K562 (cell line): ENCODE results near the gene RNF44. TPM values are rescaled to one million over a fixed set of nuclear protein-coding genes. Genes with fewer than 3 reads are reported as not detected.

Source experiments
- ATAC-seq: fragments of 200-7000 bp; cut with Tn5 transposase; 3 replicates; pipeline ENCODE4 v1.9.1; 2020; ENCODE audit warnings: moderate library complexity
- BruUV-seq: library from RNA; stranded (reverse); fragments of 400-500 nt; replicated peaks from 2 replicates; lab custom pipeline; 2021; lab: Mats Ljungman, UMichigan
- CTCF ChIA-PET: fragments of 300-600 bp; formaldehyde crosslinking; extraction: SDS; loops from one replicate; lab custom pipeline; 2021; ENCODE audit warnings: low intra/inter-chr PET ratio; lab: Yijun Ruan, JAX
- POLR2A ChIA-PET: fragments of 300-600, 350-650 bp; sonication (Branson Sonifier 250); formaldehyde crosslinking; extraction: SDS; loops from one replicate; lab custom pipeline; 2021; ENCODE audit warnings: antibody characterized with exemption, inconsistent platforms; lab: Yijun Ruan, JAX
- DNase-seq, 4 experiments: peaks; one replicate each; pipeline versions ENCODE4 v3.0.0 to v3.0.0-alpha.2; 2011 to 2018; ENCODE audit warnings: low spot score in 3 of 4, mixed read lengths in 3 of 4; ENCODE audit errors: extremely low read depth in 1 of 4
- FAIRE-seq: peaks from 2 replicates; lab custom pipeline; 2011; peaks lifted over from hg19 to GRCh38; lab: Jason Lieb, UNC
- H2AFZ ChIP-seq: 2 replicates; pipeline ENCODE4 v1.6.0; 2011; ENCODE audit warnings: low read depth, low read length, control low read depth, inconsistent platforms
- H3K27ac ChIP-seq: fragments of 200-600 bp; 3 replicates; pipeline ENCODE4 v1.8.0; 2011; ENCODE audit warnings: low read depth, mild to moderate bottlenecking, control low read depth, inconsistent platforms, low read length, moderate library complexity, mixed read lengths; ENCODE audit errors: extremely low read depth
- H3K27me3 ChIP-seq, 2 experiments: fragments of 300-600 bp in 1 of 2; 2 replicates in 1 of 2; 3 replicates in 1 of 2; pipeline versions ENCODE4 v1.6.0 to v1.8.0; 2011; ENCODE audit warnings: inconsistent platforms in 2 of 2, low read length in 2 of 2, mild to moderate bottlenecking in 1 of 2, mixed read lengths in 1 of 2, moderate library complexity in 1 of 2; ENCODE audit not compliant: control insufficient read depth in 2 of 2, insufficient read depth in 2 of 2
- H3K36me3 ChIP-seq: fragments of 300-600 bp; 3 replicates; pipeline ENCODE4 v1.8.0; 2011; ENCODE audit warnings: mild to moderate bottlenecking, low read length, inconsistent platforms; ENCODE audit not compliant: control insufficient read depth, insufficient read depth
- H3K4me1 ChIP-seq, 2 experiments: fragments of 200-600 bp in 1 of 2; replicated peaks in 1 of 2; 2 replicates in 1 of 2; 3 replicates in 1 of 2; pipeline versions ENCODE4 v1.5.1 to v1.8.0; 2011; ENCODE audit warnings: inconsistent platforms in 2 of 2, low read length in 2 of 2, mild to moderate bottlenecking in 1 of 2, mixed read lengths in 1 of 2, moderate library complexity in 1 of 2; ENCODE audit not compliant: control insufficient read depth in 2 of 2, insufficient read depth in 2 of 2
- H3K4me2 ChIP-seq: 2 replicates; pipeline ENCODE4 v1.6.1; 2011; ENCODE audit warnings: low read length, control low read depth, inconsistent platforms, mixed read lengths; ENCODE audit not compliant: insufficient read depth
- H3K4me3 ChIP-seq: fragments of 200-600 bp; sonication (generic), shearing (Covaris generic); 2 replicates; pipeline ENCODE4 v1.5.1; 2016; ENCODE audit warnings: control low read depth, inconsistent platforms
- H3K79me2 ChIP-seq: fragments of 200-600 bp; 3 replicates; pipeline ENCODE4 v1.8.0; 2011; ENCODE audit warnings: low read length, inconsistent platforms; ENCODE audit not compliant: control insufficient read depth, insufficient read depth
- H3K9ac ChIP-seq, 2 experiments: 2 replicates each; pipeline versions ENCODE4 v1.6.0 to v1.6.1; 2011; ENCODE audit warnings: low read depth in 2 of 2, low read length in 2 of 2, control low read depth in 1 of 2, inconsistent platforms in 1 of 2, mild to moderate bottlenecking in 1 of 2, mixed read lengths in 1 of 2; ENCODE audit not compliant: insufficient read depth in 1 of 2
- H3K9me1 ChIP-seq: one replicate; pipeline ENCODE4 v1.6.0; 2011; ENCODE audit warnings: inconsistent platforms, mild to moderate bottlenecking, low read length, moderate library complexity; ENCODE audit not compliant: control insufficient read depth, insufficient read depth
- H3K9me3 ChIP-seq: replicated peaks from 2 replicates; pipeline ENCODE4 v1.5.1; 2011; ENCODE audit warnings: low read depth, low read length, inconsistent platforms; ENCODE audit not compliant: control insufficient read depth, insufficient read depth
- H4K20me1 ChIP-seq: replicated peaks from 2 replicates; pipeline ENCODE4 v1.6.1; 2011; ENCODE audit warnings: low read length, inconsistent platforms, mixed read lengths; ENCODE audit not compliant: control insufficient read depth, insufficient read depth
- CC2D1A ChIP-seq: fragments of 450-650 bp; IDR thresholded peaks from 2 replicates; pipeline ENCODE4 v1.6.1; 2017; ENCODE audit warnings: mild to moderate bottlenecking
- MGA ChIP-seq: fragments of 450-650 bp; IDR thresholded peaks from 2 replicates; pipeline ENCODE4 v1.6.1; 2016; ENCODE audit warnings: mild to moderate bottlenecking, moderate library complexity
- ZNF609 ChIP-seq: sonication (generic); formaldehyde crosslinking; IDR thresholded peaks from 2 replicates; pipeline ENCODE4 v1.8.1; 2023; ENCODE audit warnings: missing genetic modification reagents, mild to moderate bottlenecking, borderline replicate concordance
- WGBS: fragments of 100-300 bp; shearing (Covaris generic); methylation state at CpG from one replicate; pipeline ENCODE4 v1.1.6; 2016; ENCODE audit warnings: low coverage, mixed read lengths; ENCODE audit not compliant: insufficient coverage; ENCODE audit errors: missing lambda C conversion rate; 5-methylcytosine and 5-hydroxymethylcytosine counted together
- in situ Hi-C: fragments of 300-500 bp; cut with MboI; formaldehyde crosslinking; loops from 4 replicates; pipeline ENCODE4 v1.15.0; 2018; ENCODE audit warnings: inconsistent platforms, mixed read lengths
- intact Hi-C: fragments of 100-400 bp; cut with micrococcal nuclease; formaldehyde crosslinking; loops from 2 replicates; pipeline ENCODE4 v1.14.2; 2022
- polyA plus RNA-seq, 8 experiments: library from polyadenylated mRNA; depleted of rRNA in 4 of 8; stranded (reverse) in 5 of 8; unstranded in 3 of 8; fragments of >200 nt; fragmentation: Nextera tagmentation in 2 of 8; fragmentation: Illumina TruSeq in 1 of 8; extraction: Ambion mirVana in 2 of 8; extraction: Trizol in 1 of 8; gene quantifications; 2 replicates each; pipeline versions ENCODE4 v1.2.1 to v1.2.3, GENCODE V29; 2011 to 2014; ENCODE audit warnings: inconsistent platforms in 1 of 8, missing spikeins in 1 of 8
- total RNA-seq, 7 experiments: library from RNA; depleted of rRNA in 6 of 7; stranded (reverse); fragments of >200 nt in 6 of 7; fragmentation: Illumina TruSeq in 2 of 7; extraction: Trizol in 2 of 7; gene quantifications; 2 replicates each; pipeline versions ENCODE4 v1.2.1 to v1.2.3, GENCODE V29; 2011 to 2021; ENCODE audit warnings: low replicate concordance in 1 of 7

Gene RNF44
- total and polyA plus RNA-seq, 9 of the 15 experiments (the other 6 are each of a cell fraction or from before 2014, with no cell fraction given): 1.6 to 82.6 (median 7.4) TPM

DNA sequence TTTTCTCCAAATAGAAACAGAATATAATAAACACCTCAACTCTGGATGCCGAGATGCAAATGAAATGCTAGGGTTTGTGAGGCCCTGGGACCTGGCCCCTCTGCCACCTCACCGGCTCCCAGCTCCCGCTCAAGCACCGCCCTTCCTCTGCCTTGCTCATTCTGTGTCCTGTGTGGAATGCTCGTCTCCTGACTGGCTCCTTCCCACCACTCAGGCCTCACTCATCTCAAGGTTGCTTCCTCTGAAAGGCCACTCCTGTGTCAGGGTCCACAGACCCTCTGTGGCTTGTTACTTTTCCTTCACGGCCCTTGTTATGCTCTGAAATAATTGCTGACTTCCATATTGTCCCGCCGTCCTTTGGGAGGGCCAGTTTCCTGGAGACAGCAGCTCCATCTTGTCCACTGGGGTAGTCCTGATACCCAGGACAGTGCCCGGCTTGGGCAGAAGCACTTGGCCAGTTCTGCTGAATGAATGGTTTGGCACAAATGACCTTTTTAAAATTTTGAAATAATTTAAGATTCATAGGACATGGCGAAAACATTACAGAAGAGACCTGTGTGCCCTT lies 15.4 kb downstream of the RNF44 start (continued):
- no peak for TF ChIP-seq ZNF609 (CRISPR knock-in tag)

DNA sequence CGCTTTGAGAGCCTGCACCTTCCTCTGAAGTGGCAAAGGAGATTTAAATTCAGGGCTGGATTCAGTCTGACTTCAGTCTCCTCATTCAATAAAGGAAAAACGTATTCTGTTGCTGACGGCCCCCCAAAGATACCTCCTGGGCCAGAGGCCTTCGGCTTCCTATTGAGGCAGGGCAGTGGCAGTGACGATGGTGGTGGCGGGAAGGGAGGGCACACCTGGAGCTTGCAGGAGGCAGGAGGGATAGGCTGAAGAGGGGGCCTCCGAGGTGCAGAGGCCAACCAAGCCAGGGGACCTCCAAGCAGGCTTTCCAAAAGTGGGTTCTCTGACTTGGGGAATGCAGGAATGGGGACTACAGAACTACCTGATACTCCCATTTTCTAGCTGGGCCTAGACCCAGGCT lies 15.9 kb downstream of the RNF44 start:
- Histone ChIP-seq H4K20me1 (no peaks in the 10 kb centered on the region), H3K9me3 (no peaks in the 10 kb centered on the region), H3K4me1 (peaks cover 0 to 5% of the 10 kb centered on the region in 2 experiments; a peak in 2 of 5 replicates), H3K27ac (no peak overlapping the region), H2AFZ (no peak overlapping the region), H3K9ac (no peak overlapping the region), H3K36me3 (no peaks in the 10 kb centered on the region), H3K4me2 (no peak overlapping the region), H3K4me3 (no peak overlapping the region), H3K79me2 (no peaks in the 10 kb centered on the region), H3K9me1 (no peaks in the 10 kb centered on the region), H3K27me3 (peaks cover 13 to 20% of the 10 kb centered on the region in 2 experiments; a peak in 3 of 5 replicates)
- FAIRE-seq: no peak
- no peak for DNase-seq
- CTCF ChIA-PET: no interaction called here
- ATAC-seq: no peak
- BruUV-seq: no TSS peak
- 33% methylated on average over 6 of the region's 7 CpGs for WGBS
- POLR2A ChIA-PET: interaction anchor here (0.8 to 1.4 kb wide), 5 partner anchors 10 to 18 kb away, joined by 3 to 5 read pairs (median 3); no protein-coding TSS in a partner anchor
- intact Hi-C loops (no loop called here), in situ Hi-C loops (no loop called here)
- TF ChIP-seq MGA (no peak), CC2D1A (no peak)
